H9 (cell line): Measurements from ENCODE around the gene TM6SF1. TPM values are rescaled to one million over a fixed set of nuclear protein-coding genes. Genes with fewer than 3 reads are reported as not detected.
"Not testable (repeated sequence)": the region's sequence is repeated elsewhere in the genome, so short reads cannot be mapped to it uniquely, and the experiment has no call there.

ENCODE experiments used
- DNase-seq: peaks from one replicate; pipeline ENCODE4 v3.0.0-alpha.2; 2017
- H2AFZ ChIP-seq: one replicate; pipeline ENCODE4 v1.6.1; 2013; ENCODE audit warnings: mild to moderate bottlenecking, low read length, control low read depth, moderate library complexity
- H2AK5ac ChIP-seq: 2 replicates; pipeline ENCODE4 v1.6.1; 2013; ENCODE audit warnings: low read length, control low read depth, mixed read lengths; ENCODE audit not compliant: insufficient read length
- H2BK120ac ChIP-seq: one replicate; pipeline ENCODE4 v1.6.1; 2013; ENCODE audit warnings: low read depth, mild to moderate bottlenecking, low read length, control low read depth, inconsistent platforms; ENCODE audit not compliant: poor library complexity, severe bottlenecking
- H2BK12ac ChIP-seq: 2 replicates; pipeline ENCODE4 v1.6.1; 2013; ENCODE audit warnings: low read length, control low read depth, mixed read lengths, low read depth; ENCODE audit not compliant: insufficient read length
- H2BK15ac ChIP-seq: 2 replicates; pipeline ENCODE4 v1.6.1; 2013; ENCODE audit warnings: low read depth, low read length, control low read depth
- H2BK20ac ChIP-seq: one replicate; pipeline ENCODE4 v1.6.1; 2013; ENCODE audit warnings: low read depth, mild to moderate bottlenecking, low read length, control low read depth, inconsistent platforms; ENCODE audit not compliant: poor library complexity, severe bottlenecking
- H2BK5ac ChIP-seq: 2 replicates; pipeline ENCODE4 v1.6.1; 2013; ENCODE audit warnings: low read length, control low read depth, mixed read lengths; ENCODE audit not compliant: insufficient read length
- H3K14ac ChIP-seq: 2 replicates; pipeline ENCODE4 v1.6.1; 2013; ENCODE audit warnings: low read length, control low read depth; ENCODE audit not compliant: insufficient read depth
- H3K18ac ChIP-seq: 2 replicates; pipeline ENCODE4 v1.6.1; 2013; ENCODE audit warnings: low read depth, mild to moderate bottlenecking, mixed read lengths, low read length, control low read depth; ENCODE audit not compliant: insufficient read length
- H3K23ac ChIP-seq: 2 replicates; pipeline ENCODE4 v1.6.1; 2013; ENCODE audit warnings: low read length, control low read depth, mixed read lengths, low read depth; ENCODE audit not compliant: insufficient read length
- H3K23me2 ChIP-seq: 2 replicates; pipeline ENCODE4 v1.6.1; 2013; ENCODE audit warnings: low read depth, mild to moderate bottlenecking, mixed read lengths, low read length, control low read depth; ENCODE audit not compliant: insufficient read length, poor library complexity, severe bottlenecking
- H3K27ac ChIP-seq: 2 replicates; pipeline ENCODE4 v1.5.1; 2013; ENCODE audit warnings: low read length, control low read depth, mixed read lengths, low read depth; ENCODE audit not compliant: insufficient read length
- H3K27me3 ChIP-seq: 2 replicates; pipeline ENCODE4 v1.6.1; 2013; ENCODE audit warnings: low read length, control low read depth, inconsistent platforms; ENCODE audit not compliant: insufficient read depth
- H3K4ac ChIP-seq: 2 replicates; pipeline ENCODE4 v1.6.1; 2013; ENCODE audit warnings: low read depth, mild to moderate bottlenecking, control low read depth, inconsistent platforms, low read length, moderate library complexity
- H3K4me1 ChIP-seq: 2 replicates; pipeline ENCODE4 v1.6.1; 2013; ENCODE audit warnings: low read length, control low read depth, inconsistent platforms; ENCODE audit not compliant: insufficient read depth
- H3K4me2 ChIP-seq: 2 replicates; pipeline ENCODE4 v1.6.1; 2013; ENCODE audit warnings: low read length, control low read depth, mixed read lengths; ENCODE audit not compliant: insufficient read length, insufficient read depth
- H3K56ac ChIP-seq: 2 replicates; pipeline ENCODE4 v1.6.1; 2013; ENCODE audit warnings: low read depth, mild to moderate bottlenecking, mixed read lengths, low read length, control low read depth; ENCODE audit not compliant: insufficient read length
- H3K79me1 ChIP-seq: 2 replicates; pipeline ENCODE4 v1.6.1; 2013; ENCODE audit warnings: low read depth, mild to moderate bottlenecking, moderate library complexity, low read length, control low read depth, inconsistent platforms; ENCODE audit not compliant: insufficient read depth, poor library complexity, severe bottlenecking
- H3K79me2 ChIP-seq: 2 replicates; pipeline ENCODE4 v1.6.1; 2013; ENCODE audit warnings: low read length, control low read depth, inconsistent platforms; ENCODE audit not compliant: insufficient read depth
- H3K9ac ChIP-seq: 2 replicates; pipeline ENCODE4 v1.6.1; 2013; ENCODE audit warnings: low read length, control low read depth, mixed read lengths; ENCODE audit not compliant: insufficient read length; ENCODE audit errors: extremely low read depth
- H3K9me3 ChIP-seq: one replicate; pipeline ENCODE4 v1.6.1; 2013; ENCODE audit warnings: low read depth, low read length, inconsistent platforms; ENCODE audit not compliant: control insufficient read depth
- H3T11ph ChIP-seq: one replicate; pipeline ENCODE4 v1.6.1; 2013; ENCODE audit warnings: mild to moderate bottlenecking, low read length, control low read depth, inconsistent platforms
- H4K20me1 ChIP-seq: one replicate; pipeline ENCODE4 v1.6.1; 2013; ENCODE audit not compliant: control insufficient read depth, insufficient read length, insufficient read depth
- H4K5ac ChIP-seq: 2 replicates; pipeline ENCODE4 v1.6.1; 2013; ENCODE audit warnings: low read depth, mild to moderate bottlenecking, mixed read lengths, low read length, control low read depth; ENCODE audit not compliant: insufficient read length
- H4K8ac ChIP-seq: replicated peaks from 2 replicates; pipeline ENCODE4 v1.6.1; 2013; ENCODE audit warnings: low read length, control low read depth, mixed read lengths, low read depth; ENCODE audit not compliant: insufficient read length
- H4K91ac ChIP-seq: 2 replicates; pipeline ENCODE4 v1.6.1; 2013; ENCODE audit warnings: low read depth, mild to moderate bottlenecking, moderate library complexity, mixed read lengths, low read length, control low read depth; ENCODE audit not compliant: insufficient read length
- H3K27ac Mint-ChIP-seq, 3 experiments: 2 replicates in 2 of 3; 3 replicates in 1 of 3; pipeline ENCODE4 v1.8.0; 2020 to 2021; ENCODE audit warnings: mixed read lengths in 3 of 3, mild to moderate bottlenecking in 1 of 3, moderate library complexity in 1 of 3
- H3K27me3 Mint-ChIP-seq: 2 replicates; pipeline ENCODE4 v1.8.0; 2021; ENCODE audit warnings: low read depth, mild to moderate bottlenecking, moderate library complexity, mixed read lengths
- H3K36me3 Mint-ChIP-seq, 3 experiments: 2 replicates in 2 of 3; 3 replicates in 1 of 3; pipeline ENCODE4 v1.8.0; 2020 to 2021; ENCODE audit warnings: low read depth in 3 of 3, mixed read lengths in 3 of 3; ENCODE audit not compliant: insufficient read depth in 1 of 3
- H3K4me1 Mint-ChIP-seq, 2 experiments: 2 replicates each; pipeline ENCODE4 v1.8.0; 2020; ENCODE audit warnings: mixed read lengths in 2 of 2
- H3K4me3 Mint-ChIP-seq, 2 experiments: 2 replicates in 1 of 2; 3 replicates in 1 of 2; pipeline ENCODE4 v1.8.0; 2020 to 2021; ENCODE audit warnings: mild to moderate bottlenecking in 2 of 2, mixed read lengths in 2 of 2, moderate library complexity in 1 of 2
- H3K9me3 Mint-ChIP-seq, 2 experiments: 2 replicates in 1 of 2; 3 replicates in 1 of 2; pipeline ENCODE4 v1.8.0; 2020; ENCODE audit warnings: mild to moderate bottlenecking in 2 of 2, mixed read lengths in 2 of 2, moderate library complexity in 1 of 2
- CTCF ChIP-seq: fragments of 200-600 bp; sonication (generic); conservative IDR thresholded peaks from 3 replicates; pipeline ENCODE4 v1.8.0; 2021; ENCODE audit warnings: antibody characterized with exemption, mild to moderate bottlenecking
- WGBS: extraction: QIAGEN DNeasy Blood & Tissue Kit; methylation state at CpG from one replicate; pipeline ENCODE4 v1.1.7; 2013; ENCODE audit warnings: missing lambda C conversion rate, low lambda C conversion rate, mixed read lengths; ENCODE audit not compliant: insufficient read length; ENCODE audit errors: extremely low coverage; 5-methylcytosine and 5-hydroxymethylcytosine counted together
- total RNA-seq: library from RNA; stranded (reverse); gene quantifications from 2 replicates; pipeline ENCODE4 v1.2.1, GENCODE V29; 2021

TM6SF1 gene
- total RNA-seq, 1 experiment from 2014 or later = 0.96 TPM

DNA sequence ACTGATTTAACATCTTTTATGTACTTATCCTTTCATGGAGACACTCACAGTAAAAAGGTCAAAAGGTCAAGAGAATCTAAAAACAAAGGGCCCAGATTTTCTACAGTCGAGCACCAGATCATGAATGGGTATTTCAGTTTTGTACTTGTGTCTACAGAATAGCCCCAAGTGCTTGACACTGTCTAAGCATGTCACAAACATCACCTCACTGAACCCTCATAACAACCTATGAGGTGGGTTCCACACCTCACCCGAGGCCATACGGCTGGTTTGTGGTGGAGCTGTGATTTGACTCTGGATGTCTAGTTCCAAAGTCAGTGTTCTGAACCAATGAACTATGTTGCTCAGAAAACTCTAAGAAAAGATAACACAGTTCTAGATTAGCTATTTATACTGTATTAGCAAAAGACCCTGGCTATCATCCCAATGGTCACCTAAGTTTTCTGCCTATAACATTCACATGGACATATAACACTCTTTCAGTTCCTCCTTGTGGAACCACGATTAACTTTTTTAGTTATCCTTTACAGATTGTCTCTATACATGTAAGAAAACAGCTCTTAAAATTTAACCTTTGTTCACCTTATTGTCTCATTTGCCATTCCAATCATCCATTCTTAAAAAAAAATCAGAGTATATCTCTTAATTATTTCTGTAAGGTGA, 25.5 kb downstream of the TM6SF1 start:
- Histone ChIP-seq H3K9ac (no peak overlapping the region), H3K27ac (no peak overlapping the region), H2BK12ac (no peak overlapping the region), H3K4ac (no peak overlapping the region), H3K9me3 (no peaks in the 10 kb centered on the region), H4K20me1 (no peaks in the 10 kb centered on the region), H2BK20ac (no peak overlapping the region), H4K5ac (no peak overlapping the region), H3K14ac (no peak overlapping the region), H3K18ac (no peak overlapping the region), H3K79me1 (no peaks in the 10 kb centered on the region), H2AK5ac (no peak overlapping the region), H3T11ph (no peak overlapping the region), H2BK5ac (no peak overlapping the region), H3K4me1 (no peaks in the 10 kb centered on the region), H4K91ac (no peak overlapping the region), H2BK15ac (no peak overlapping the region), H4K8ac (no peak overlapping the region), H3K23ac (no peak overlapping the region), H2BK120ac (no peak overlapping the region), H3K27me3 (no peaks in the 10 kb centered on the region), H3K56ac (no peak overlapping the region), H2AFZ (no peak overlapping the region), H3K79me2 (no peaks in the 10 kb centered on the region), H3K4me2 (no peak overlapping the region), H3K23me2 (no peaks in the 10 kb centered on the region)
- no peak for DNase-seq
- Mint-ChIP-seq H3K4me3 (no peak overlapping the region), H3K4me1 (no peaks in the 10 kb centered on the region), H3K27me3 (no peaks in the 10 kb centered on the region), H3K36me3 (peaks cover 3 to 14% (median 6%) of the 10 kb centered on the region in 3 experiments; a peak in 5 of 7 replicates), H3K9me3 (no peaks in the 10 kb centered on the region), H3K27ac (no peak overlapping the region)
- no CpG with 5 or more reads among the region's 4 CpGs for WGBS
- no peak for TF ChIP-seq CTCF

- peaks cover 37 to 63% (median 60%) of the 10 kb centered on the region in 3 experiments for H3K36me3 Mint-ChIP-seq
- not testable (repeated sequence) for H3K4me3 Mint-ChIP-seq
Observed at GRCh38 chr15:83142151-83142550, 34.7 kb downstream of the TM6SF1 start.

More at GRCh38 chr15:83142151-83142550, 34.7 kb downstream of the TM6SF1 start:
- H3T11ph ChIP-seq, H3K23ac ChIP-seq, H3K56ac ChIP-seq, H3K9ac ChIP-seq, H3K4me2 ChIP-seq, H2AFZ ChIP-seq, H4K20me1 ChIP-seq, H3K4ac ChIP-seq, H4K5ac ChIP-seq, H2BK12ac ChIP-seq, H3K14ac ChIP-seq, H3K79me2 ChIP-seq, H3K4me1 Mint-ChIP-seq, H2BK5ac ChIP-seq, H3K23me2 ChIP-seq, DNase-seq, H3K9me3 Mint-ChIP-seq, H3K27ac Mint-ChIP-seq, H3K18ac ChIP-seq, H3K27ac ChIP-seq, H3K4me1 ChIP-seq, H3K27me3 Mint-ChIP-seq, H2BK120ac ChIP-seq, H2AK5ac ChIP-seq, H3K9me3 ChIP-seq, H2BK15ac ChIP-seq, H2BK20ac ChIP-seq, H3K79me1 ChIP-seq, H4K8ac ChIP-seq, H4K91ac ChIP-seq, H3K27me3 ChIP-seq: not testable (repeated sequence)
- no CpG with 5 or more reads among the region's 3 CpGs for WGBS
